Keratinocyte (primary cell): Measurements from ENCODE around the gene SNRPB.

Source experiments
- CTCF ChIP-seq, 3 experiments: IDR thresholded peaks in 1 of 3; conservative IDR thresholded peaks in 1 of 3; optimal IDR thresholded peaks in 1 of 3; 2 replicates in 2 of 3; 3 replicates in 1 of 3; pipeline versions ENCODE3 to v1.5.1; 2011; ENCODE audit warnings: low read length in 3 of 3, mild to moderate bottlenecking in 3 of 3, moderate library complexity in 2 of 3, control low read depth in 1 of 3, inconsistent platforms in 1 of 3; ENCODE audit not compliant: insufficient read depth in 2 of 3; ENCODE audit errors: extremely low read depth in 1 of 3
- EZH2 ChIP-seq: IDR thresholded peaks from one replicate; pipeline ENCODE4 v1.6.1; 2012; ENCODE audit warnings: inconsistent platforms, mild to moderate bottlenecking, low read length, moderate library complexity

DNA sequence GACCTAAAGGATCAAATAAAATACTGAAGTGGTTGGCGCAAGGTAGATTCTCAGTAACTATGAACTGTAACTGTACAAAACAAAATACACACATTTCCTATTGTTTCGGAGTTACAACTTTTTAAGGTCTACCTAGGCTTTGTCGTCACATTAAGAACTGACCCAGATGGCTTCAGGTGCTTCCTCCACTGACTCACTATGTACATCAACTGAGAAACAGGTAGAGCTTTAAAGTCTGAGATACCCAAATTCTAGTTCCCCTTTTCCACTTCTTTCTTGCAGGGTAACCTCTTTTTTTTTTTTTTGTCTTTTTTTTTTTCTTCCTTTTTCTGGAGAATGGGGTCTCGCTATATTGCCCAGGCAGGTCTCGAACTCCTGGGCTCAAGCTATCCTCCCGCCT, 5.5 kb downstream of the SNRPB start:
- no peak for TF ChIP-seq CTCF (optimal IDR thresholded peaks at IDR 0.05 in 1 of 3, IDR thresholded peaks at IDR 0.05 in 1 of 3, conservative IDR thresholded peaks at IDR 0.05 in 1 of 3; ENCODE audit: extremely low read depth in 1 of 3, insufficient read depth in 2 of 3, low read length in 3 of 3)
- TF ChIP-seq EZH2: no peak
